ENCODE results near the gene SLC44A4.
"Not testable (repeated sequence)": the region's sequence is repeated elsewhere in the genome, so short reads cannot be mapped to it uniquely, and the experiment has no call there.

Gene SLC44A4

DNA sequence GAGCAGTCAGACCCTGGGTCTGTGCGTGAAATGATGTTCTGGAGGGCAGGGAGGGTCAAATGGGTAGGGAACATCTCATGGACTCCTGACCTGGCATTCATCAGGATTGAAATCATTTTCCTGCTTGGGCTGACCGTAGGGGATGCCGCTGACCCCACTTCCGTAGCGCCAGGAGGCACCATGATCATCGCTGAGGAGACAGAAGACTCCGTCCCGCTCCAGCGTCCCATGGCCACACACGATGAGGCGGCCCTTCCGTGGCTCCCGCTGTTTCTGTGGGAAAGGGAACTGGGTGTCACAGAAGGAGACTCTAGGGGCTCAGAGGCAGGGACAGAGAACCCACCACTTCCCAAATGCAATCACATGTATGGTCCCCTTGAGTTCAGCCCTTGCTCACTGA lies 18.4 kb downstream of the SLC44A4 start:
- DNase-seq (ENCODE audit: low read depth in 4 of 4, low spot score in 1 of 4): no peak

DNA sequence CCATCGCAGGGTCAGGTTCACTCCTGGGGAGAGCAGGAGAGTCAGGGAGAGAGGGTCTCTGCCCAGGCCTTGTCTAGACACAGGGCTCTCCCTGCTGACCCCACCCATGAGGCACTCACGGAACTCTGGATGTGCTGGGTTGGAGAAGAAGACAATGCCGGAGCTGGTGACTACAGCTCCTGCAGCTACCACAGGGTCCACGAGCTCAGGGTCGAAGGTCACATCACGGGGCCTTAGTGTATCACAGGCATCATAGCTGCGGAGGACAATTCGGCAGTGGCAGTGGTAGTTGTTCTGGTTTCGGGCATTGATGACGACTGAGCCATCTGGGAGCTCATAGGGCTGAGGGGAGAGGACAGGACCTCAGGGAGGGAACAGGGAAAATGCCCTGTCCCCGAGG lies 18.9 kb downstream of the SLC44A4 start:
- DNase-seq (ENCODE audit: low read depth in 4 of 4, low spot score in 1 of 4): no peak

DNA sequence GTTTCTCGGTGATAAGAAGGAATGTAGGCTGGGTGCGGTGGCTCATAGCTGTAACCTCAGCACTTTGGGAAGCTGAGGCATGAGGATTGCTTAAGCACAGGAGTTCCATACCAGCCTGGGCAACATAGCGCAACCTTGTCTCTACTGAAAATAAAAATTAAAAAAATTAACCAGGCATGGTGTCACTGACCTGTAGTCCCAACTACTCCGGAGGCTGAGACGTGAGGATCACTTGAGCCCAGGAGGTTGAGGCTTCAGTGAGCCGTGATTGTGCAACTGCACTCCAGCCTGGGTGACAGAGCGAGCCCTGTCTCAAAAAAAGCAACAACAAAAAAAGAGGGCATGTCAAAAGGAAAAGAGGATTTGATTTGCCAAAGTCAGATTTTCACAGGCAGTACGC lies 20.1 kb downstream of the SLC44A4 start:
- no peak for DNase-seq (ENCODE audit: low read depth in 4 of 4, low spot score in 1 of 4)

DNA sequence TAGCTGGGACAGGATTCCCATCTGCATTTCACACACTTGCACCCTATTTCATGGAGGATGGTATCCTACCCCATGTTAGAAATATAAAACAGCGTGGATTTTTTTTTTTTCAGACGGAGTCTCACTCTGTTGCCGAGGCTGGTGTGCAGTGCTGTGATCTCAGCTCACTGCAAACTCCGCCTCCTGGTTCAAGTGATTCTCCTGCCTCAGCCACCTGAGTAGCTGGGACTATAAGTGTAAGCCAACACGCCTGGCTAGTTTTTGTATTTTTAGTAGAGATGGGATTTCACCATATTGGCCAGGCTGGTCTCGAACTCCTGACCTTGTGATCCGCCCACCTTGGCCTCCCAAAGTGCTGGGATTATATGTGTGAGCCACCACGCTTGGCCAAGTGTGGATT lies 21.0 kb downstream of the SLC44A4 start:
- DNase-seq (ENCODE audit: low read depth in 4 of 4, low spot score in 1 of 4): not testable (repeated sequence)

DNA sequence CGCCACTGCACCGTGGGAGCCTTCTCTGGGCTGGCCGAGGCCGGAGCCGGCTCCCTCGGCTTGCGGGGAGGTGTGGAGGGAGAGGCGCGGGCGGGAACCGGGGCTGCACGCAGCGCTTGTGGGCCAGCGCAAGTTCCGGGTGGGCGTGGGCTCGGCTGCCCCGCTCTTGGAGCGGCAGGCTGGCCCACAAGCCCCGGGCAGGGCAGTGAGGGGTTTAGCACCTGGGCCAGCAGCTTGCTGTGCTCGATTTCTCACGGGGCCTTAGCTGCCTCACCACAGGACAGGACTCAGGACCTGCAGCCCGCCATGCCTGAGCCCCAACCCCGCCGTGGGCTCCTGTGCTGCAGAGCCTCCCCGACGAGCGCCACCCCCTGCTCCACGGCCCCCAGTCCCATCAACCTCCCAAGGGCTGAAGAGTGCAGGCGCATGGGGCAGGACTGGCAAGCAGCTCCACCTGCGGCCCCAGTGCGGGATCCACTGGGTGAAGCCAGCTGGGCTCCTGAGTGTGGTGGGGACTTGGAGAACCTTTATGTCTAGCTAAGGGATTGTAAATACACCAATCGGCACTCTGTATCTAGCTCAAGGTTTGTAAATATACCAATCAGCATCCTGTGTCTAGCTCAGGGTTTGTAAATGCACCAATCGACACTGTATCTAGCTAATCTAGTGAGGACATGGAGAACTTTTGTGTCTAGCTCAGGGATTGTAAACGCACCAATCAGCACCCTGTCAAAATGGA lies 26.6 kb downstream of the SLC44A4 start:
- not testable (repeated sequence) for DNase-seq (ENCODE audit: low read depth in 4 of 4, low spot score in 1 of 4)

DNA sequence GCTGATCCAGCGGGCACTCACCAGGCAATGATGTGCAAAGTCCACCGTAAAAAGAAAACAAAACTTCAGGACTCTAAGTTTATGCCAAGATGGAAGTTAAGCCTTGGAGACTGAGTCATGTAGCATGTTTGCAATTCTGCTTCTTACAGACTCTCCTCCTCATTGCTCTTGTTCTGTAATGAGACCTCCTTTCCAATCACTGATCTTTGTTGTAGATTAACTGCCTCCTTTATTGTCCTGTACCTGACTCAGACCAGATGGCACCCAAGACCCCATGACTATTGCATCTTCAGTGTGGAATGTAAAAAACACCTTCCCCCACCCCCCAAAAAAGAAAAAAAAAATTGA lies 27.3 kb downstream of the SLC44A4 start:
- DNase-seq (ENCODE audit: low read depth in 4 of 4, low spot score in 1 of 4): no peak

DNA sequence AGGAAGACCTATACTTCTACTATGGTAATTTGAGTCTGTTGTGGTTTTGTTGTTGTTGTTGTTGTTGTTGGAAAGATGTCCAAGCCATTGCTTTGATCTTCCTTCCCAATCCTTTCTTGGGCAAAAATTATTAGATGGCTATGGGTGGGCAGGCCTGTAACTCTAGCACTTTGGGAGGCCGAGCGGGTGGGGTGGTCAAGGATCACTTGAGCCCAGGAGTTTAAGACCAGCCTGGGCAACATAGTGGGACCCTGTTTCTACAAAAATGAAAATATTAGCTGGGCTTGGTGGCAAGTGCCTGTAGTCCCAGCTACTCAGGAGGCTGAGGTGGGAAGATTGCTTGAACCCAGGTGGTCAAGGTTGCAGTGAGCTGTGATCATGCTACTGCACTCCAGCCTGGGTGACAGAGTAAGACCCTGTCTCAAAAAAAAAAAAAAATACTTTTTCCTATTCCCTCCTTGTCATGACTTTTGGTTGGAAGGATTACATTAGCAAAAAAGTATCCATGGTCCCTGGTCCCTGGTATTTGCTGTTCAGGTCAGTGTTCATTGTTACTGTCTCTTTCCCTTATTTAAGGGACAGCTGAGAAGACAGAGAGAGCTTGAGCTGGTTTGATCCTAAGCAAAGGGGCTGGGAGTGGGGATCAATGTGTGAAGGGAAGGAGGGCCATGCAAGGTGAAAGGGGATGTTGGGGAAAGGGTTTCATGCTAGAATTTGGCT lies 27.9 kb downstream of the SLC44A4 start:
- DNase-seq (ENCODE audit: low read depth in 4 of 4, low spot score in 1 of 4): no peak

DNA sequence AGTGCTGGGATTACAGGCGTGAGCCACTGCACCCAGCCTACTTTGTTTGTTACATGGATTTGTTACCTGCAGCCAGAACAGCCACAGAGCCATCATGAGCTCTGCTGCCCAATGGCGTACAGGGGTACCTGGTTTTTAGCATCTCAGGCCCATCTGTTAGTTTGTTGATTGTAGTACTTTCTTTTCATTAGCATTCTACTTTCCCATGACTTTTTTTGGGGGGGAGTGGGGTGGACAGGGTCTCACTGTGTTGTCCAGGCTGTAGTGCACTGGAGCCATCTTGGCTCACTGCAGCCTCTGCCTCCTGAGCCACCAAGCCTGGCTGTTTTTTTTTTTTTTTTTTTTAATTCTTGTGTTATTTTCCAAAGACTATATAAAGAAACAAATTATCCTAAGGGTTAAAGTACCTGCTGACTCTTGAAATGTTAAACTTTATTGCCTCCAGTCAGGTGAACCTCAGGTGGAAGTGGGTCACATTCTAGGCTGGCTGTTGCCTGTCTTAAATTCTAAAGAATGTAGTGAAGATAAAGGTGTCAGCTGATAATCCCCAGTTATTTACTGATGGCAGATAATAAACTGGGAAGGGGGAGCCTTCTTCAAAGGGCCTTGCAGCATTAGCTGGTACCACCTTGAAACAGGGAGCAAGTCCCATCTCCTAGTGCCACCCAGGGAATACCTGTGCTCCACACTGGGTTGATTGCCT lies 31.4 kb downstream of the SLC44A4 start:
- no peak for DNase-seq (ENCODE audit: low read depth in 4 of 4, low spot score in 1 of 4)

DNA sequence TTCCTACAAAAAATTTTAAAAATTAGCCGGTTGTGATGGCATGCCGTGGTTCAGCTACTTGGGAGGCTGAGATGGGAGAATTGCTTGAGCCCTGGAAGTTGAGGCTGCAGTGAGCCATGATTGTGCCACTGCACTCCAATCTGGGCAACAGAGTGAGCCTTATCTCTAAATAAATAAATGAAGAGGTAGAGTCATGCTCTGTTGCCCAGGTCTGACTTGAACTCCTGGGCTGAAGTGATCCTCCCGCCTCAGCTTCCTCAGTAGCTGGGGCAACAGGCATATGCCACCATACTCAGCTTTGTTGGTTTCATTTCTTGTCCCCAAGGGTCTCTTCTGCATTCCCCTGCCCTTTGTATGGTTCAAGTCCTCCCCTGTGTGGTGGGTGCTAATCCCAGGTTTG lies 34.3 kb downstream of the SLC44A4 start:
- DNase-seq (ENCODE audit: low read depth in 4 of 4, low spot score in 1 of 4): no peak

DNA sequence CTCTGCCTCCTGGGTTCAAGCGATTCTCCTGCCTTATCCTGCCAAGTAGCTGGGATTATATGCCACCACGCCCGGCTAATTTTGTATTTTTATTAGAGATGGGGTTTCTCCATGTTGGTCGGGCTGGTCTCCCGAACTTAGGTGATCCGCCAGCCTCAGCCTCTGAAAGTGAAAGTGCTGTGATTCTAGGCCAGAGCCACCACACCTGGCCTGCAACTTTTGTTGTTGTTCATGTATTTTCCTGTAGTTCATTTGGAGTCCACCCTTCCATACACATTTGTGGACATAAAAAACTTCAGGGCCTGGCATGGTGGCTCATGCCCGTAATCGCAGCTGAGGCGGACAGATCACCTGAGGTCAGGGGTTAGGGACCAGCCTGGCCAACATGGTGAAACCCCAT lies 36.7 kb downstream of the SLC44A4 start:
- no peak for DNase-seq (ENCODE audit: low read depth in 4 of 4, low spot score in 1 of 4)

DNA sequence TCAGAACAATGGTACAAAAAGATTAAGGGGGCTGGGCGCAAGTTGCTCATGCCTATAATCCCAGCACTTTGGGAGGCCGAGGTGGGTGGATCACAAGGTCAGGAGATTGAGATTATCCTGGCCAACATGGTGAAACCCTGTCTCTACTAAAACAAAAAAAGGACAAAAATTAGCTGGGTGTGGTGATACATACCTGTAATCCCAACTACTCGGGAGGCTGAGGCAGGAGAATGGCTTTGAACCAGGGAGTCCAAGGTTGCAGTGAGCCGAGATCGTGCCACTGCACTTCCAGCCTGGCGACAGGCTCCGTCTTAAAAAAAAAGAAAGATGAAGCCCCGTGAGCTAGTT lies 39.0 kb downstream of the SLC44A4 start:
- DNase-seq (ENCODE audit: low read depth in 4 of 4, low spot score in 1 of 4): not testable (repeated sequence)

DNA sequence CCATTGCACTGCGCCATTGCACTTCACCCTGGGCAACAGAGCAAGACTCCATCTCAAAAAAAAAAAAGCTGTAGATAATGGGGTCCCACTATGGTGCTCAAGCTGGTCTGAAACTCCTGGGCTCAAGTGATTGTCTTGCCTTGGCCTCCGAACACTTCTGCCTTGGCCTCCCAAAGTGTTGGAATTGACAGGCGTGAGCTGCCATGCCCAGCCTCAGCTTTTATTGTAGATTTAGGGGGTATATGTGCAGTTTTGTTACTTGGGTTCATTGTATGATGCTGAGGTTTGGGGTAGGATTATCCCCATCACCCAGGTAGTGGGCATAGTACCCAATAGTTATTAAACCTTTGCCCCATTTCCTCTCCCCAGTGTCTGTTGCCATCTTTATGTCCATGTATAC lies 39.8 kb downstream of the SLC44A4 start:
- DNase-seq (ENCODE audit: low read depth in 4 of 4, low spot score in 1 of 4): no peak

DNA sequence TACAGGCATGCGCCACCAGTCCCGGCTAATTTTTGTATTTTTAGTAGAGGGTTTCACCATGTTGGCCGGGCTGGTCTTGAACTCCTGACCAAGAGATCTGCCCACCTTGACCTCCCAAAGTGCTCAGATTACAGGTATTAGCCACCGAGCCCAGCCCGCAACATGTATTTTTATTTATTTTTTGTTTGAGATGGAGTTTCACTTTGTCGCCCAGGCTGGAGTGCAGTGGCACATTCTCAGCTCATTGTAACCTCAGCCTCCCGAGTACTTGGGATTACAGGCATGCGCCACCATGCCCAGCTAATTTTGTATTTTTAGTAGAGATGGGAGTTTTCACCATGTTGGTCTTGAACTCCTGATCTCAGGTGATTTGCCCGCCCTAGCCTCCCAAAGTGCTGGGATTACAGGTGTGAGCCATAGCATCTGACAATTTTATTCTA lies 40.7 kb downstream of the SLC44A4 start:
- not testable (repeated sequence) for DNase-seq (ENCODE audit: low read depth in 4 of 4, low spot score in 1 of 4)

DNA sequence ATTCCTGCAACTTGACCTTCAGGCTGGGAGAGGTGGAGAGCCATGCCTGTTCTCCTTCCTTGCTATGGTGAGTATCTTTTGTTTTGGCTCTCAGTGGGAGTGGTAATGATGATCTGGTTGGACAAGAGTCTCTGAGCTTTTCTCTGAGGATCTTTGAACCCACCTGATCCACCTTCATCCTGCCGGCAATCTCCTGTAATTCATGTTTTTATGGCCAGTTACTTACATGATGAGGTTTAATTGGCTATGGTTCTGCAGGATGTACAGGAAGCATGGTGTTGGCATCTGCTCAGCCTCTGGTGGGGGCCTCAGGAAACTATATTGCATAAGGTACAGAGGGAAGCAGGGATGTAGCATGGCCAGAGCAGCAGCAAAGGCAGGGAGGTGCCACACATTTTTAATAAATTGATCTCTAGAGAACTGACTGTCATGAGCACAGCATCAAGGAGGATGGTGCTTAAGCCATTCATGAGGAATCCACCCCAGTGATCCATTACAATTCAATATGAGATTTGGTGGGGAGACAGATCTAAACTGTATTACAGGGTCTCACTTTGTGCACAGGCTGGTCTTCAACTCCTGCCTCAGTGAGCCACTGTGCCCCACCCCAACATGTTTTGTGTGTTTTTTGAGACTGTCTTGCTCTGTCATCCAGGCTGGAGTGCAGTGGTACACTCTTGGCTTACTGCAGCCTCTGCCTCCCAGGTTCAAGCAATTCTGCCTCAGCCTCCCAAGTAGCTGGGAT lies 41.3 kb downstream of the SLC44A4 start:
- no peak for DNase-seq (ENCODE audit: low read depth in 4 of 4, low spot score in 1 of 4)

DNA sequence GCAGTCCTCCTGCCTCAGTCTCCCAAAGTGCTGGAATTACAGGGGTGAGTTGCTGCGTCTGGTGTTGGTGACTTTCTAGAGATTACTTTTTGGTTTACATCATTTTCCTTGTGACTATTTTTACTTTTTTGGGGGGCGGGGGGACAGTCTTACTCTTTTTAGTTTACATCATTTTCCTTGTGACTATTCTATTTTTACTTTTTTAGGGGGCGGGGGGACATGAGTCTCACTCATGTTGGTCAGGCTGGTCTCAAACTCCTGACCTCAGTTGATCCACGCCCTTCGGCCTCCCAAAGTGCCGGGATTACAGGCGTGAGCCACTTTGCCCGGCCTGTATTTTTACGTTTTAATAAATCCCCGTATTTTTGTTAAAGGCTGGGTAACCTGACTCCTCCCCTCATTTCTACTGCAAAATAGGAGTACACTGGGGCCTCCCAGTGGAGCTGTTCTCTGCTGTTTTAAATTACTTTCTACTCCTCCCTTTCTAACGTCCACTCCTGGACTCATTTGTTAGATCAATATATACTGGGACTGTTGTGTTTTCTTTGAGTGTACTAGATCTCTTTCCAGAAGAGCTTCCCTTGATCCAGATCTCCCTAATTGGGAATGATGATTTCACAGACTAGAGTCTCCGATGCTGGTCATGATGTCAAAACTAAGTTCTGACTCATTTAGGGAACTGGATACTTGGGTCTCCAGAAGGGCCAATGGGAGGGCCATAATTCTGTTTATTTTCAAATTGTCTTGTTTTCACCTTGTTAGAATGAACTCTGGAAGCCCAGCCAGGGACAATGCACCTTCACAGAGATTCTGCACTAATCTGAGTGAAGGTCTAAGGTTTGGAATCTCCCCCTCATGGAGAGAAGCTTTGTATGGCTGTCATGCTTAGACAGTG lies 42.1 kb downstream of the SLC44A4 start:
- no peak for DNase-seq (ENCODE audit: low read depth in 4 of 4, low spot score in 1 of 4)

DNA sequence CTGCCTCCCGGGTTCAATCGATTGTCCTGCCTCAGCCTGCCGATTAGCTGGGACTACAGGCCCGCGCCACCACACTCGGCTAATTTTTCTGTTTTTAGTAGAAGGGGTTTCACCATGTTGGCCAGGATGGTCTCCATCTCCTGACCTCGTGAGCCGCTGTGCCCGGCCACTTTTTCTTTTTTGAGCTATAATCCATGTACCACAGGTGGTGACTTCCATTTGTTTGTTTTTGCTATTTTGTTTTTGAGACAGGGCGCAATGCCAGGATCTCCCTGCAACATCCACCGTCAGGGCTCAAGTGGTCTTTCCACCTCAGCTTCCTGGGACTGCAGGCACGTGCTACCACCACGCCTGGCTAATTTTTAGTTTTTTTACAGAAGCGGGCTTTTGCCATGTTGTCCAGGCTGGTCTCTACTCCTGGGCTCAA lies 42.7 kb downstream of the SLC44A4 start:
- no peak for DNase-seq (ENCODE audit: low read depth in 4 of 4, low spot score in 1 of 4)

DNA sequence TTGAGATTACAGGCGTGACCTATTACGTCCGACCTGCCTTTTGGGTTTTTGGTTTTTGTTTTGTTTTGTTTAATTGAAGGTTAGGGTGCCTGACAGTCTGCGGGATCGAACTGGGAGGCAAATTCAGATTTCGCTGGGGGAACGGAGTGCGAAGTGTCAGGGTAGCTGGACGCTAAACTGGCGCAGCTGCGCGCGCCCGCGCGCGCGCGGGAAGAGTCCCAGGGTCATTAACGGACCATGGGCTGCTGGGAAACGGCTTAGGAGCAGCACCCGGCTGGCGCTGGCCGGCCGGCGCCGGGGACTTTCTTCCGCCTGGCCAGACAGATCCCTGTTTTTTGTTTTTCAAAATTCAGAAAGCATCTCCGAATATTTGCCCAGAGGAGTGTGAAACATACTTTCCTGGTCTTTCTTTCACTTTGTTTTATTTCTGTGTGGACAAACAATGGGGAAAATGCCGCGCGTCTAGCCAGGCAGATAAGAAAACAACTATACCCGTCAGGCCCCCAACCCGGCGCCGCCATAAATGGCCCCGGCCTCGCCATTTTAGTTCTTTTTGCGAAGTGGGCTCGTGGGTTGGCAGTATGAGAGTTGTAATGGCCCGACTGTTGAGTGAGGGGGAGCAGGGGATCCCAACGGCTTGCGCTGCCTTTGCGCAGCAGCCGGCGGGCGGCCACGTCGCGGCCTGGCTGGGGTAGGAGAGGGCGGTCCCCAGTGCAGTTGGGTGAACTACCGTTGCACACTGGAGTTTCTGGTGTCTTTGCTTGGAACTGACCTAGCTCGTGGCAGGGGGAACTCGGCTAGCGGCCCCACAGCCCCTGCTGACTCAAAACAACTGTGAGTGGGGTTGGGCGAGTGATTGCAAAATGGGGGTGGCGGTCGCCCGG lies 44.2 kb downstream of the SLC44A4 start:
- DNase-seq (ENCODE audit: low read depth in 4 of 4, low spot score in 1 of 4): peak in 3 of 4 experiments; percentile 69 to 75 (median 70)

DNA sequence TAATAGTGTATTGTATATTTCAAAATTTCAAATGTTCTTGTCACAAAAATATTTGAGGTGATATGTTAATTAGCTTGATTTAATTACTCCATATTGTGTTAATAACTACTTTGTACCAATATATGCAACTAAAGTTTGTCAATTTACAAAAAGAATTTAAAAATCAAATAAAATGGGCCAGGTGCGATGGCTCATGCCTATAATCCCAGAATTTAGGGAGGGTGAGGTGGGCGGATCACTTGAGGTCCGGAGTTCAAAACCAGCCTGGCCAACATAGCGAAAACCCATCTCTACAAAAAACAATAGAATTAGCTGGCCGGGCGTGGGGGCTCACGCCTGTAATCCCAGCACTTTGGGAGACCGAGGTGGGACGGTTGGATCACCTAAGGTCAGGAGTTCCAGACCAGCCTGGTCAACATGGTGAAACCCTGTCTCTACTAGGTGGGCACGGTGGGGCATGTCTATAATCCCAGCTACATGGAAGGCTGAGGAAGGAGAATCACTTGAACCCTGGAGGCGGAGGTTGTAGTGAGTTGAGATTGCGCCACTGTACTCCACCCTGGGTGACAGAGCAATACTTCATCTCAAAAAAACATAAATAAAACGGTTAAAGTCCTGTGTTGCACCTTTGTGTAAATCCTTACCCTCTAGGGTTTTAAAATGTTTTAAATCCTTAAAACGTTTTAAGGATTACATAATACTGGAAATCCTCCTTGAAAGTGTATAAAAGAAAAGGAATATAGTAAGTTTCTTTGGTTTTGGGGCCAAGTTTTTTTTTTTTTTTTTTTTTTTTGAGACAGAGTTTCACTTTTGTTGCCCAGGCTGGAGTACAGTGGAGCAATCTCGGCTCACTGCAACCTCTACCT lies 47.2 kb downstream of the SLC44A4 start:
- DNase-seq (ENCODE audit: low read depth in 4 of 4, low spot score in 1 of 4): no peak

Data from stimulated activated CD4-positive, alpha-beta T cell treated with anti-CD3 and anti-CD28 coated beads, Interleukin-1b, Interleukin-23, amount 100 ng/mL, for 24 hours (primary cell).